HEK293 (cell line): ENCODE data around the gene LTO1.

Source experiments
- GFI1B ChIP-seq: fragments of 450-650 bp; formaldehyde crosslinking; IDR thresholded peaks from 2 replicates; pipeline ENCODE4 v1.5.1; 2016; ENCODE audit warnings: missing biosample characterization, missing genetic modification characterization
- GLIS2 ChIP-seq: fragments of 450-650 bp; formaldehyde crosslinking; IDR thresholded peaks from 2 replicates; pipeline ENCODE4 v1.5.1; 2016; ENCODE audit warnings: missing biosample characterization, missing genetic modification characterization
- IKZF3 ChIP-seq: fragments of 450-650 bp; IDR thresholded peaks from 2 replicates; pipeline ENCODE4 v1.5.0; 2018; ENCODE audit warnings: missing biosample characterization, mild to moderate bottlenecking, missing genetic modification characterization, moderate library complexity
- INSM2 ChIP-seq: fragments of 450-650 bp; formaldehyde crosslinking; IDR thresholded peaks from 2 replicates; pipeline ENCODE4 v1.5.1; 2016; ENCODE audit warnings: missing biosample characterization, missing genetic modification characterization
- KLF10 ChIP-seq: fragments of 450-650 bp; IDR thresholded peaks from 2 replicates; pipeline ENCODE4 v1.5.1; 2018; ENCODE audit warnings: missing biosample characterization, mild to moderate bottlenecking, missing genetic modification characterization
- KLF9 ChIP-seq: fragments of 450-650 bp; formaldehyde crosslinking; IDR thresholded peaks from 2 replicates; pipeline ENCODE4 v1.5.1; 2016; ENCODE audit warnings: missing biosample characterization, missing genetic modification characterization, low read depth
- PATZ1 ChIP-seq: fragments of 450-650 bp; formaldehyde crosslinking; IDR thresholded peaks from 2 replicates; pipeline ENCODE4 v1.5.1; 2016; ENCODE audit warnings: missing biosample characterization, missing genetic modification characterization
- REPIN1 ChIP-seq: fragments of 450-650 bp; formaldehyde crosslinking; IDR thresholded peaks from 2 replicates; pipeline ENCODE4 v1.5.1; 2017; ENCODE audit warnings: missing biosample characterization, missing genetic modification characterization, low read depth
- YY1 ChIP-seq: fragments of 450-650 bp; formaldehyde crosslinking; IDR thresholded peaks from 2 replicates; pipeline ENCODE4 v1.5.1; 2018; ENCODE audit warnings: missing biosample characterization, missing genetic modification characterization
- ZBTB1 ChIP-seq: fragments of 450-650 bp; formaldehyde crosslinking; IDR thresholded peaks from 2 replicates; pipeline ENCODE4 v1.5.1; 2016; ENCODE audit warnings: missing biosample characterization, missing genetic modification characterization
- ZBTB48 ChIP-seq: fragments of 450-650 bp; formaldehyde crosslinking; IDR thresholded peaks from 2 replicates; pipeline ENCODE4 v1.5.1; 2016; ENCODE audit warnings: missing biosample characterization, missing genetic modification characterization
- ZBTB49 ChIP-seq: fragments of 450-650 bp; formaldehyde crosslinking; IDR thresholded peaks from 2 replicates; pipeline ENCODE4 v1.5.1; 2016; ENCODE audit warnings: missing biosample characterization, missing genetic modification characterization, low read depth
- ZBTB8A ChIP-seq: fragments of 450-650 bp; formaldehyde crosslinking; IDR thresholded peaks from 2 replicates; pipeline ENCODE4 v1.5.1; 2016; ENCODE audit warnings: missing biosample characterization, missing genetic modification characterization
- ZFHX2 ChIP-seq: fragments of 450-650 bp; formaldehyde crosslinking; conservative IDR thresholded peaks from 2 replicates; pipeline ENCODE4 v1.5.1; 2016; ENCODE audit warnings: missing biosample characterization, missing genetic modification characterization
- ZFP41 ChIP-seq: fragments of 450-650 bp; formaldehyde crosslinking; IDR thresholded peaks from 2 replicates; pipeline ENCODE4 v1.5.1; 2016; ENCODE audit warnings: missing biosample characterization, missing genetic modification characterization, borderline replicate concordance
- ZNF132 ChIP-seq: fragments of 450-650 bp; formaldehyde crosslinking; IDR thresholded peaks from 2 replicates; pipeline ENCODE4 v1.5.1; 2017; ENCODE audit warnings: missing biosample characterization, missing genetic modification characterization, borderline replicate concordance
- ZNF202 ChIP-seq: fragments of 450-650 bp; formaldehyde crosslinking; IDR thresholded peaks from 2 replicates; pipeline ENCODE4 v1.5.1; 2016; ENCODE audit warnings: missing biosample characterization, missing genetic modification characterization, borderline replicate concordance
- ZNF223 ChIP-seq: fragments of 450-650 bp; formaldehyde crosslinking; IDR thresholded peaks from 2 replicates; pipeline ENCODE4 v1.5.1; 2016; ENCODE audit warnings: missing biosample characterization, missing genetic modification characterization
- ZNF324 ChIP-seq: fragments of 450-650 bp; formaldehyde crosslinking; IDR thresholded peaks from 2 replicates; pipeline ENCODE4 v1.5.1; 2016; ENCODE audit warnings: missing biosample characterization, missing genetic modification characterization
- ZNF335 ChIP-seq: fragments of 450-650 bp; formaldehyde crosslinking; conservative IDR thresholded peaks from 2 replicates; pipeline ENCODE4 v1.5.1; 2016; ENCODE audit warnings: missing biosample characterization, missing genetic modification characterization
- ZNF362 ChIP-seq: fragments of 450-650 bp; formaldehyde crosslinking; IDR thresholded peaks from 2 replicates; pipeline ENCODE4 v1.5.1; 2016; ENCODE audit warnings: missing biosample characterization, missing genetic modification characterization
- ZNF394 ChIP-seq: fragments of 450-650 bp; formaldehyde crosslinking; IDR thresholded peaks from 2 replicates; pipeline ENCODE4 v1.5.1; 2016; ENCODE audit warnings: missing biosample characterization, missing genetic modification characterization, mild to moderate bottlenecking, moderate library complexity, borderline replicate concordance
- ZNF416 ChIP-seq: fragments of 450-650 bp; formaldehyde crosslinking; IDR thresholded peaks from 2 replicates; pipeline ENCODE4 v1.5.1; 2016; ENCODE audit warnings: missing biosample characterization, missing genetic modification characterization
- ZNF449 ChIP-seq: fragments of 450-650 bp; formaldehyde crosslinking; IDR thresholded peaks from 2 replicates; pipeline ENCODE4 v1.5.1; 2017; ENCODE audit warnings: missing biosample characterization, mild to moderate bottlenecking, missing genetic modification characterization, moderate library complexity
- ZNF530 ChIP-seq: fragments of 450-650 bp; formaldehyde crosslinking; IDR thresholded peaks from 2 replicates; pipeline ENCODE4 v1.5.1; 2016; ENCODE audit warnings: low read depth, missing biosample characterization, missing genetic modification characterization
- ZNF660 ChIP-seq: fragments of 450-650 bp; IDR thresholded peaks from 2 replicates; pipeline ENCODE4 v1.5.1; 2018; ENCODE audit warnings: missing biosample characterization, mild to moderate bottlenecking, missing genetic modification characterization
- ZNF747 ChIP-seq: fragments of 450-650 bp; formaldehyde crosslinking; IDR thresholded peaks from 2 replicates; pipeline ENCODE4 v1.5.1; 2016; ENCODE audit warnings: missing biosample characterization, missing genetic modification characterization
- ZNF777 ChIP-seq: fragments of 450-650 bp; formaldehyde crosslinking; IDR thresholded peaks from 2 replicates; pipeline ENCODE4 v1.5.1; 2017; ENCODE audit warnings: missing biosample characterization, missing genetic modification characterization, borderline replicate concordance
- ZNF792 ChIP-seq: fragments of 450-650 bp; formaldehyde crosslinking; IDR thresholded peaks from 2 replicates; pipeline ENCODE4 v1.5.1; 2016; ENCODE audit warnings: missing biosample characterization, missing genetic modification characterization
- ZNF837 ChIP-seq: fragments of 450-650 bp; formaldehyde crosslinking; IDR thresholded peaks from 2 replicates; pipeline ENCODE4 v1.5.1; 2016; ENCODE audit warnings: missing biosample characterization, missing genetic modification characterization

Gene LTO1

GRCh38 chr11:69704508-69705253, 29.5 kb upstream of the LTO1 start (continued):
- TF ChIP-seq INSM2 (tag by site-specific recombination) (no peak), REPIN1 (tag by site-specific recombination) (no peak), KLF10 (tag by site-specific recombination) (peak; percentile 30; the same call in 1 of the 2 replicates), YY1 (tag by site-specific recombination) (0 out of 2 replicates have a peak, but pooled peaks have one; percentile 21), KLF9 (tag by site-specific recombination) (peak; percentile 40; the same call in 1 of the 2 replicates), ZNF335 (tag by site-specific recombination) (peak; percentile 69), ZNF747 (tag by site-specific recombination) (no peak), ZFHX2 (no peak), ZBTB48 (tag by site-specific recombination) (no peak), ZNF324 (no peak), ZNF223 (no peak), ZNF777 (tag by site-specific recombination) (no peak), ZBTB8A (tag by site-specific recombination) (peak; percentile 31), ZNF394 (no peak), ZNF792 (tag by site-specific recombination) (no peak), ZBTB1 (no peak), ZNF660 (tag by site-specific recombination) (peak; percentile 33; the same call in 1 of the 2 replicates), PATZ1 (peak; percentile 69; the same call in 1 of the 2 replicates), ZFP41 (tag by site-specific recombination) (no peak), ZNF530 (no peak), ZNF449 (0 out of 2 replicates have a peak, but pooled peaks have one; percentile 29), ZNF202 (tag by site-specific recombination) (no peak), IKZF3 (tag by site-specific recombination) (no peak), ZNF132 (tag by site-specific recombination) (no peak), ZNF416 (tag by site-specific recombination) (no peak), GLIS2 (tag by site-specific recombination) (peak; percentile 64; the same call in 1 of the 2 replicates), ZNF362 (no peak), ZNF837 (tag by site-specific recombination) (no peak), ZBTB49 (no peak), GFI1B (no peak)
